Smooth muscle cell (in vitro differentiated cells): ENCODE data around the gene SPINK1. TPM values are rescaled to one million over a fixed set of nuclear protein-coding genes. Genes with fewer than 3 reads are reported as not detected.

Experiments
- DNase-seq: peaks from one replicate; lab custom pipeline; 2025; ENCODE audit not compliant: unreplicated experiment; lab: John Stamatoyannopoulos, UW
- H2AFZ ChIP-seq: fragments of 200-600 bp; sonication (generic); 2 replicates; pipeline ENCODE4 v1.6.0; 2016; ENCODE audit warnings: antibody characterized with exemption, low read depth, mild to moderate bottlenecking
- H3F3A ChIP-seq: fragments of 200-600 bp; sonication (generic); 2 replicates; pipeline ENCODE4 v1.6.0; 2017; ENCODE audit warnings: antibody characterized with exemption, low read depth
- H3K27ac ChIP-seq: fragments of 200-600 bp; sonication (generic); 2 replicates; pipeline ENCODE4 v1.5.1; 2016; ENCODE audit warnings: low read depth, mild to moderate bottlenecking
- H3K27me3 ChIP-seq: fragments of 200-600 bp; sonication (generic); 2 replicates; pipeline ENCODE4 v1.6.1; 2016; ENCODE audit warnings: low read depth, mild to moderate bottlenecking
- H3K36me3 ChIP-seq: fragments of 200-600 bp; sonication (generic); 2 replicates; pipeline ENCODE4 v1.5.1; 2016; ENCODE audit warnings: low read depth
- H3K4me1 ChIP-seq: fragments of 200-600 bp; sonication (generic); 2 replicates; pipeline ENCODE4 v1.5.1; 2016; ENCODE audit warnings: low read depth
- H3K4me2 ChIP-seq: fragments of 200-600 bp; sonication (generic); 2 replicates; pipeline ENCODE4 v1.6.0; 2016; ENCODE audit warnings: mild to moderate bottlenecking
- H3K4me3 ChIP-seq: fragments of 200-600 bp; sonication (generic); 2 replicates; pipeline ENCODE4 v1.5.1; 2016; ENCODE audit warnings: mild to moderate bottlenecking
- H3K79me2 ChIP-seq: fragments of 200-600 bp; sonication (generic); 2 replicates; pipeline ENCODE4 v1.6.0; 2016; ENCODE audit warnings: low read depth, mild to moderate bottlenecking
- H3K9ac ChIP-seq: fragments of 200-600 bp; sonication (generic); 2 replicates; pipeline ENCODE4 v1.6.0; 2016; ENCODE audit warnings: low read depth
- H3K9me3 ChIP-seq: fragments of 200-600 bp; sonication (generic); replicated peaks from 2 replicates; pipeline ENCODE4 v1.5.1; 2016; ENCODE audit warnings: low read depth
- H4K20me1 ChIP-seq: fragments of 200-600 bp; sonication (generic); 2 replicates; pipeline ENCODE4 v1.6.0; 2016; ENCODE audit warnings: low read depth
- CTCF ChIP-seq: fragments of 200-600 bp; sonication (generic); IDR thresholded peaks from 2 replicates; pipeline ENCODE4 v1.5.1; 2017; ENCODE audit warnings: borderline replicate concordance, mild to moderate bottlenecking, antibody characterized with exemption; ENCODE audit not compliant: insufficient read depth, poor library complexity, severe bottlenecking
- WGBS: methylation state at CpG from one replicate; pipeline ENCODE4 v1.1.7; 2016; ENCODE audit warnings: low lambda C conversion rate; 5-methylcytosine and 5-hydroxymethylcytosine counted together
- polyA plus RNA-seq: library from polyadenylated mRNA; unstranded; fragments of >200 nt; fragmentation: Nextera tagmentation; extraction: Ambion mirVana; gene quantifications from 2 replicates; pipeline ENCODE4 v1.2.1, GENCODE V29; 2016
- total RNA-seq: library from RNA; depleted of rRNA; stranded (reverse); fragments of >200 nt; gene quantifications from 2 replicates; pipeline ENCODE4 v1.2.3, GENCODE V29; 2014

Gene SPINK1
- total and polyA plus RNA-seq, 2 experiments from 2014 or later = 0.69 TPM; not detected in 1

DNA sequence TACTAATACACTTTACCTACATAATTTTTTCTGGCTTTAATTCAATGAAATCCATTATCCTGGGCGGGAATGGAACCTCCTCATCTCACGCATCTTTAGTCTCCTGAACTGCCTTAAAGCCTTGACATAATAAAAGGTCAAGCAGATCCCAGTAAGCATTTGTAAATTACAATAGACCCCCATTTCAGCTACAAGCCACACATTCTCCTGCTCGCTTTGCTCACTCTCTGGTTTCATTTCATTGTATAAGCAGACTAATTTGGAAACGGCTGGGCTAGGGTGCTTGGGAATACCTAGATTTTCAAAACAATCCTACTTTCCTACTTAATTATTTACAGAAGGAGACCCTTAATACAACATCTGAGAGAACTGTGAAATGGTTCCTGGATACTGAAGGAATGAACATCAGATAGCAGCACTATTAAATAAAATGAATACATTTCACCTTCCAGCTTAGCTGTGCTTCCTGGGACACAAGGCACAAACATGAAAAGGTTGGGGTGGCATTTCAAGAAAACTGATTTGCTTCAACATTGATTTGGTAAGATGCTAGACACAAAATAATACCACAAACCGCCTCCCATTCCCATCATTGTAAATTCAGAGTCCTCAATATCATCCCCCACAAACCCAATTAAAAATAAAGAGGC lies 50.4 kb downstream of the SPINK1 start:
- H3K4me2 ChIP-seq = no peak overlapping the region
- H3K36me3 ChIP-seq = no peaks in the 10 kb centered on the region
- H4K20me1 ChIP-seq = no peaks in the 10 kb centered on the region
- no peak overlapping the region for H3K27ac ChIP-seq
- H3K79me2 ChIP-seq = peaks cover 9% of the 10 kb centered on the region
- no peak overlapping the region for H2AFZ ChIP-seq
- H3K9me3 ChIP-seq = no peaks in the 10 kb centered on the region
- no peak for DNase-seq
- H3K9ac ChIP-seq = no peak overlapping the region
- H3K27me3 ChIP-seq = no peaks in the 10 kb centered on the region
- H3K4me1 ChIP-seq = peaks cover 28% of the 10 kb centered on the region
- peaks cover 4% of the 10 kb centered on the region for H3F3A ChIP-seq
- WGBS = 81% methylated on average over 5 of the region's 5 CpGs
- H3K4me3 ChIP-seq = peak overlapping the region; percentile 53
- no peak for TF ChIP-seq CTCF

DNA sequence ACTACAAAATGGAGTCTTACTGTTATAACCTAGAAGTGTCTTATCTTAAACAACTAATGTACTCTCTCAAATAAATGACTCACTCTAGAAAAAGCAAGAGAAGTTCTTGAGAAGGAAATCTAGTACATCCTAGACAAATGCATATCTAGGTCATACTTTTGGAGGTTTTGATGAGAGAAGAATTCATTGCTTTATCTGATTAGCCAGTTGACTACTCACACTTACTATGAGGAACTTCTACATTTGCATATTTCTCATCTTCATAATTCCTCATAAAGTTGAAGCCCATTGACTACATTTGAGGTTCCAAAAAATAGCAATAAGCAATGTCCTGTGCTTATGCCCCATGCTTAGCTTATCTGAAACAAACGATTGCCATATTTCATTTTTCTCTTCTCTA lies 51.8 kb downstream of the SPINK1 start:
- Histone ChIP-seq H3K9ac (no peak overlapping the region), H3K79me2 (peaks cover 9% of the 10 kb centered on the region), H4K20me1 (no peaks in the 10 kb centered on the region), H3K27me3 (no peaks in the 10 kb centered on the region), H3F3A (peaks cover 3% of the 10 kb centered on the region), H2AFZ (no peak overlapping the region), H3K4me2 (no peak overlapping the region), H3K27ac (no peak overlapping the region), H3K4me1 (peaks cover 28% of the 10 kb centered on the region), H3K4me3 (no peak overlapping the region), H3K9me3 (no peaks in the 10 kb centered on the region), H3K36me3 (no peaks in the 10 kb centered on the region)
- 100% methylated on average over 1 of the region's 1 CpG for WGBS
- no peak for DNase-seq
- no peak for TF ChIP-seq CTCF

GRCh38 chr5:147776989-147777388 lies 54.5 kb downstream of the SPINK1 start:
- H3K4me3 ChIP-seq = no peak overlapping the region
- H3K9ac ChIP-seq = no peak overlapping the region
- peaks cover 25% of the 10 kb centered on the region for H3K4me1 ChIP-seq
- H2AFZ ChIP-seq = no peak overlapping the region
- DNase-seq = no peak
- no peaks in the 10 kb centered on the region for H3K27me3 ChIP-seq
- peaks cover 9% of the 10 kb centered on the region for H3K79me2 ChIP-seq
- no peak overlapping the region for H3K4me2 ChIP-seq
- no peaks in the 10 kb centered on the region for H4K20me1 ChIP-seq
- H3F3A ChIP-seq = no peaks in the 10 kb centered on the region
- H3K9me3 ChIP-seq = no peaks in the 10 kb centered on the region
- 96% methylated on average over 4 of the region's 4 CpGs for WGBS
- TF ChIP-seq CTCF = no peak
- no peak overlapping the region for H3K27ac ChIP-seq
- H3K36me3 ChIP-seq = no peaks in the 10 kb centered on the region

Other genes with a start within 250 kb of the SPINK1 start
- 6.6 and 7.6 TPM in 2 replicates for gene JAKMIP2, start 48.9 kb downstream of the SPINK1 start, total RNA-seq
- 2.9 and 4.1 TPM in 2 replicates for gene JAKMIP2, start 48.9 kb downstream of the SPINK1 start, polyA plus RNA-seq
- 2.3 and 2.7 TPM in 2 replicates for gene SCGB3A2, start 47.0 kb upstream of the SPINK1 start, total RNA-seq
- 3.9 and 13.2 TPM in 2 replicates for gene SCGB3A2, start 47.0 kb upstream of the SPINK1 start, polyA plus RNA-seq
- 15.1 and 27.1 TPM in 2 replicates for gene C5orf46, start 74.9 kb upstream of the SPINK1 start, total RNA-seq
- gene C5orf46, start 74.9 kb upstream of the SPINK1 start, polyA plus RNA-seq = 10.2 and 43.3 TPM in 2 replicates
- gene SPINK5, start 232.3 kb upstream of the SPINK1 start, total RNA-seq = 25.3 and 33.1 TPM in 2 replicates
- 6.4 and 10.0 TPM in 2 replicates for gene SPINK5, start 232.3 kb upstream of the SPINK1 start, polyA plus RNA-seq